Adrenal gland (tissue), 5 donors: ENCODE results near the gene MTARC2.

ENCODE experiments used
- CTCF ChIP-seq, 6 experiments: fragments of 450-650 bp in 4 of 6; fragments of 200-600 bp in 2 of 6; sonication (generic) in 1 of 6; IDR thresholded peaks; 1 replicate in 5 of 6; 2 replicates in 1 of 6; pipeline versions ENCODE4 v1.5.1 to v1.8.0; 2016 to 2021; ENCODE audit warnings: antibody characterized with exemption in 6 of 6, mild to moderate bottlenecking in 2 of 6, moderate library complexity in 1 of 6
- POLR2A ChIP-seq, 2 donors: fragments of 450-650 bp; IDR thresholded peaks; one replicate each; pipeline ENCODE4 v1.6.1; 2017; ENCODE audit warnings: antibody characterized with exemption in 2 of 2, mild to moderate bottlenecking in 2 of 2, moderate library complexity in 1 of 2
- donor health status: DM: no; HTN: no; CAD: no.

GRCh38 chr1:220711056-220711809 is 36.9 kb upstream of the MTARC2 start:
- no peak for TF ChIP-seq CTCF (IDR thresholded peaks at IDR 0.05)
- TF ChIP-seq POLR2A (IDR thresholded peaks at IDR 0.05): no peak
